ENCODE data around the gene NAB1.

NAB1 gene

GRCh38 chr2:190655113-190655512, 6.2 kb downstream of the NAB1 start:
- TF ChIP-seq GATA2 (IDR thresholded peaks at IDR 0.05; ENCODE audit: low read depth, low read length) (no peak), GATA3 (IDR thresholded peaks at IDR 0.05; ENCODE audit: low read depth, low read length) (no peak)

DNA sequence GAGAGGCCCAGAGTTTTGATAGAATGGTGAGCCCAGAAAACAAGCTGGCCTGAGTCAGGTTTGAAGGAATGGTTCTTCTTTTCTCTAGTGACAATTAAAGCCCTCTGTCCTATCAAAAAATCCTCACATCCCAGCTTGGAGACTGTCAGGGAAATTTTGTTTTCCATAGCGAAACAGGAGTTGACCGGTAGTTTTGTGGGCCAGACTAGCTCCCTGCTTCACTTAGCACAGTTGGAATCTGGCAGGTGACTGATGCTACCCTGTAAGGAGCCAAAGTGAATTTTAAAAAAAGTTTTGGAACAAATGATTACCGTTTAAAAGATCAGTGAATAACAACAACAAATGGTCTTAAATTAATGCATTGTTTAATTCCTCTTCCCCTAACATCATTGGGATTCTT, 6.7 kb downstream of the NAB1 start:
- no peak for TF ChIP-seq GATA3 (IDR thresholded peaks at IDR 0.05; ENCODE audit: low read depth, low read length)
- no peak for TF ChIP-seq GATA2 (IDR thresholded peaks at IDR 0.05; ENCODE audit: low read depth, low read length)

- TF ChIP-seq GATA2 (IDR thresholded peaks at IDR 0.05; ENCODE audit: low read depth, low read length) (no peak), GATA3 (IDR thresholded peaks at IDR 0.05; ENCODE audit: low read depth, low read length) (no peak)
Observed at GRCh38 chr2:190656301-190656700, 7.4 kb downstream of the NAB1 start.

GRCh38 chr2:190657474-190658255, 8.8 kb downstream of the NAB1 start:
- TF ChIP-seq GATA3 (IDR thresholded peaks at IDR 0.05; ENCODE audit: low read depth, low read length) (no peak), GATA2 (IDR thresholded peaks at IDR 0.05; ENCODE audit: low read depth, low read length) (no peak)

DNA sequence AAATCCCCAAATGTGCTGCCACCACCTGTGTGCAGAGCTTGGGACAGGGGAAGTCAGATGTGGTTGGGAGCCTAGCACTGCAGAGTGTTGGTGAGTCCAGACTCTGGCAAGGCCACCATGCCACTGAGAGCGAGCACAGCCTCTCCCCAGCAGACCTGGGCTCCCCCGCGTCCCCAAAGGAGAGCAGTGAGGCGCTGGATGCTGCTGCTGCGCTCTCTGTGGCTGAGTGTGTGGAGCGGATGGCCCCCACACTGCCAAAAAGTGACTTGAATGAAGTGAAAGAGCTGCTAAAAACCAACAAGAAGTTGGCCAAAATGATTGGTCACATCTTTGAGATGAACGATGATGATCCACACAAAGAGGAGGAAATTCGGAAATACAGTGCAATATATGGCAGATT, 10.7 kb downstream of the NAB1 start:
- no peak for TF ChIP-seq GATA2 (IDR thresholded peaks at IDR 0.05; ENCODE audit: low read depth, low read length)
- no peak for TF ChIP-seq GATA3 (IDR thresholded peaks at IDR 0.05; ENCODE audit: low read depth, low read length)

DNA sequence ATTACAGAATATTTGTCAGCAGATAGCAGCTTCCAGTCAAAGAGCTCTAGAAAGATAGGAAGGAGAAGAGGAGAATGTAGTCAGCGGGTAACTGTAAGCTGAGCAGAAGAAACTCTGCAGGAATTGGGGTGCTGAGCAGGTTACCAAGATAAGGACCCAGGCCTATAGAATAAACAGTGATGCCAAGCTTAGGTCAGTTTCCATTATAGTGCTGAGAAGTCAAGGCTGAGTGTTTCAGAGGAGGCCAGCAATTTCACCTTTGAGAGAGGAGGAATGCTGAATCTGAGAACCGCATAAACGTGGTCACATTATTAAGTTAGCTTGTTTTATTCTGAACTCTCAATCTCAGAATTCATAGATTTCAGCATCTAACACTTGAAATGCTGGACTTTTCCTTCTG, 13.9 kb downstream of the NAB1 start:
- no peak for TF ChIP-seq GATA2 (IDR thresholded peaks at IDR 0.05; ENCODE audit: low read depth, low read length)
- no peak for TF ChIP-seq GATA3 (IDR thresholded peaks at IDR 0.05; ENCODE audit: low read depth, low read length)

DNA sequence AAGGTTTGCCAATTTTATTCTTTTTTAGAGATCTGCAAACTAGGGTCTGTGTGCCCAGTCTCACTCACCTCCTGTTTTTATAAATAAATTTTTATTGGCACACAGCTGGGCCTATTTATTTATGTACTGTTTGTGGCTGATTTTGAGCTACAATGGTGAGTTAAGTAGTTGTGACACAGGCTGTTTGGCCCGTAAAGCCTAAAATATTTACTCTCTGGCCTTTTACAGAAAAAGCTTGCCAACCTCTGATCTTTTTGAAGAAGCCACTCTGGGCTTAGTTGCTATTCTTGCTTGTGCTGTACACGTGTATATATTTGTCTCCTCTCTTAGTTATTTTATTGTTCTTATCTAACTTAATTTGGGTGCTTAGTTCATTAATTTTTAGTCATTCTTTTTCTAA, 14.5 kb downstream of the NAB1 start:
- TF ChIP-seq GATA2 (IDR thresholded peaks at IDR 0.05; ENCODE audit: low read depth, low read length) (no peak), GATA3 (IDR thresholded peaks at IDR 0.05; ENCODE audit: low read depth, low read length) (no peak)

DNA sequence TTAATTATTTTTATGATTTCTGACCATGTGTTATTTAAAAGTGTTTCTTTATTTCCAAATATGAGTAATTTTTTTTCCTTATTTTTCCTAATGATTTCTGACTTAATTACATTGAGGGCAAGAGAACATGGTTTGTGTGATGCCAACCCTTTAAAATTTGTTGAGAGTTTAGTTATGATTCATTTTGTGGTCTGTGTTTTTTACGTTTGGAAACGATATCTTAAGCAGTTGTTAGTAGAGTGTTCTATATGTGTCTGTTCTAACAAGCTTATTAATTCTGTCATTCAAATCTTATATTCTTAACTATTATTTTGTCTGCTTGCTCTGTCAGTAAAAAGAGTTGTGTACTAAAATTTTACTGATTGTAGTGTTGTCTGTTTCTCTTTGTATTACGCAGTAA, 15.0 kb downstream of the NAB1 start:
- TF ChIP-seq GATA3 (IDR thresholded peaks at IDR 0.05; ENCODE audit: low read depth, low read length) (no peak), GATA2 (IDR thresholded peaks at IDR 0.05; ENCODE audit: low read depth, low read length) (no peak)

- TF ChIP-seq GATA2 (IDR thresholded peaks at IDR 0.05; ENCODE audit: low read depth, low read length) (no peak), GATA3 (IDR thresholded peaks at IDR 0.05; ENCODE audit: low read depth, low read length) (no peak)
Observed at GRCh38 chr2:190664240-190664639, 15.4 kb downstream of the NAB1 start.

DNA sequence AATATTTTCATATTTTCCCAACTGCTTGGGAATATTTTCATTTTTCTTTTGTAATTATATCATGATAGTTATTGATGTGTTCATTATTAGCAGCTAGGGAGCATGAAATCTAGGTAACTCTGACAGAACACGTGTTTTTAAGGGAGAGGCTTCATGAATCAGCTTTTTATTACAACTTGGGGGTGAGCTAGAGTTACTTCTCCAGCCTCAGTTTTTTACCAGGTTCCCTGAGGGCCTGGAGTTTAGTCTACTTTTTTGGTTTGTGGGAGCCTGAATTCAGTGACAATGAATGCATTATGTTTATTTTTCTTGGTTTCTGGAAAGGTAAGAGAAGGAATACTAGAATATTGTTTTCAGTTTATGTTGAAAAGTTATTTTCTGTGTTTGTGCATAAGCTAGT, 18.0 kb downstream of the NAB1 start:
- TF ChIP-seq GATA3 (IDR thresholded peaks at IDR 0.05; ENCODE audit: low read depth, low read length) (no peak), GATA2 (IDR thresholded peaks at IDR 0.05; ENCODE audit: low read depth, low read length) (no peak)

DNA sequence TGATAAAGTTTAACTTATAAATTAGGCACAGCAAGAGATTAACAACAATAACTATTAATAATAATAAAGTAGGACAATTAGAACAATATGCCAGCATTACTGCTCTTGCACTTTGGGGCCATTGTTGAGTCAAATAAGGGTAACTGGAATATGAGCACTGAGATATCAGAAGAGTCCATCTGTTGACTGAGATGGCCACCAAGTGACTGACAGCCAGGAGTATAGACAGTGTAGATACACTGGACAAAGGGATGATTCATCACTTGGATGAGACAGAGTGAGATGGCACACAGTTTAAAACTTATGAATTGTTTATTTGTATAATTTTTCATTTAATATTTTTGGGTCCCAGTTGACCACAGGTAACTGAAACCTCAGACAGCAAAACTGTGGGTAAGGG, 20.0 kb downstream of the NAB1 start:
- TF ChIP-seq GATA2 (IDR thresholded peaks at IDR 0.05; ENCODE audit: low read depth, low read length) (no peak), GATA3 (IDR thresholded peaks at IDR 0.05; ENCODE audit: low read depth, low read length) (no peak)

DNA sequence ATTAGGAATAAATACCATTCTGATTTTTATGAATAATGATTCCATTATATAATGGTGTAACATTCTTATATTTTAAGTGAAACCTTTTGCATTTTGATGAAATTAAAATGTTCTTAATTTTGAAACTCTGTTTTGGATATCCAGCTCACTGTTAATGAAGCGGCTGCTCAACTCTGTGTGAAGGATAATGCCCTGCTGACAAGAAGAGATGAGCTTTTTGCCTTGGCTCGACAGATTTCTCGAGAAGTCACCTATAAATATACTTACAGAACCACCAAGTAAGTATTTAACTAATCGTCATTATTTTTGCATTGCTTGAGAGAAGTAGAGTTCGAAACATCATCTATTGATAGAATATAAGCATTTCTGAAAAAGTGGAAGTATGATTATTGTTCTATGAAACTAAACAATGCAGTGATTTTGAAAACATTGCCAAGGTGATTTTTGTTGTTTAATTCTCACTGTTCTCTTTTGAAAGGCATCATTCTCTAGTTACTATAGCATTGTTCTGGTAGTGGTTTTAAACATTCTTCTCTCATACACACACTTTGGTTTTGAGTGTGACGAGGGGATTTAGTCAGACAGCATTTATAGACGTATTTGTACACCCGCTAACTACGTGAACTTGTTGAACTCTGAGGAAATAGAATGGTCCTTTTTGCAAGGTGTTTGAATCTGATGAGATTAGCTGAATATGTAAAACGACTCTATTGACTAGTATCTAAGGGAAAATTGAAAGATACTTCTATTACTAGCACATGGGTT, 21.5 kb downstream of the NAB1 start:
- TF ChIP-seq GATA3 (IDR thresholded peaks at IDR 0.05; ENCODE audit: low read depth, low read length) (no peak), GATA2 (IDR thresholded peaks at IDR 0.05; ENCODE audit: low read depth, low read length) (no peak)

GRCh38 chr2:190674966-190675650, 26.2 kb downstream of the NAB1 start:
- TF ChIP-seq GATA2 (IDR thresholded peaks at IDR 0.05; ENCODE audit: low read depth, low read length) (no peak), GATA3 (IDR thresholded peaks at IDR 0.05; ENCODE audit: low read depth, low read length) (no peak)

- TF ChIP-seq GATA3 (IDR thresholded peaks at IDR 0.05; ENCODE audit: low read depth, low read length) (no peak), GATA2 (IDR thresholded peaks at IDR 0.05; ENCODE audit: low read depth, low read length) (no peak)
Observed at GRCh38 chr2:190677255-190677654, 28.4 kb downstream of the NAB1 start.

Measured in SH-SY5Y (cell line).